Measurements from ENCODE around the gene HYDIN.
"Not testable (repeated sequence)": the region's sequence is repeated elsewhere in the genome, so short reads cannot be mapped to it uniquely, and the experiment has no call there.

The HYDIN gene

GRCh38 chr16:71083573-71083972 is 146.9 kb downstream of the HYDIN start:
- DNase-seq: not testable (repeated sequence)

DNA sequence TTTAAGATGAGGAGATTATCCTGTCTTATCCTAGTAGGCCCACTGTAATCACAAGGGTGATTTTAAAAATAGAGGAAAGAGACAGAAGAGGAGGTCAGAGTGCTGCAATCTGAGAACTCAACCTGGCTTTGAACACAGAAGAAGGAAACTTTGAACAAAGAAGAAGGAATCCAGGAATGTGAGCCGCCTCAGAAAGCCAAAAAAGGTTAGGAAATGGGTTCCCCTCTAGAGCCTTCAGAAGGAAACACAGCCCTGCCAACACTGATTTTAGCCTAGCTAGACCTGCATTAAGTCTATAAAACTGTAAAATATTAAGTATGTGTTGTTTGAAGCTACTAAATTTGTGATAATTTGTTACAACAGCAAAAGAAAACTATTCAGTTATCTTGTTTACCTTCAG is 149.7 kb downstream of the HYDIN start:
- not testable (repeated sequence) for DNase-seq

DNA sequence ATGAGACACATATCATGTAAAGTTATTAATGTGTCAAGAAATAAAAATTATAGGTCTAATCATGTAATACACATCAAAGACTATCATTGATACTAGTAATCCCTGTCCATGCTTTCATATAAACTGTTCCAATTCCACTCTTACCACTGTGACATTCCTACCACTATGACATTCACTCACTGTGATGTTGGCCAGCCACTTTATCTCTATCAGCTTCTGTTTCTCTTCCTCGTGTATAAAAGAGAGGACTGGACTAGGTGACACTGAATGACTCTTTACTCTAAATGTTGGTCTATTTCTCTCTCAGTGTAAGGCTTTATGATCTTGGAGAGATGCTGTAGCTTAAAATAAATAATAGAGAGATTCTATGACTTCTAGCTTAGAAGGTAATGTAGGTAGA is 150.3 kb downstream of the HYDIN start:
- DNase-seq: not testable (repeated sequence)

DNA sequence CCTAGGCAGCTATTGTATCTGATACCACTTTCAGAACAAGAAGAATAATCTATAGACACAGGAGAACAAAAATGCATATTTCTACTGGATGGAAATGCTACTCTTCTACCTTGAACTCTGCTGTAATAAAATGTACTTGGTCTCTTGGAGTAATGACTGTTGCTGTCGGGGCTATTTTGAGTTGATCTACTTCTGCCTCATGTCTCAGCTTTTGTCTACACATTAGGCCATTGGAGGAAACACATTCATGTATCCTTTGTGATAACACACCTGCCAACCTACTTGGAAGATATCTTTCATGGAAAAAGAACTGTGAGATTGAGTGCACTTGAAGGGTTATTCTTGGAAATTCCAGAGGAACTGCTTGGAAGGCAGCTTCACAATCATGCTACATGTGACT is 159.9 kb downstream of the HYDIN start:
- DNase-seq: not testable (repeated sequence)

DNA sequence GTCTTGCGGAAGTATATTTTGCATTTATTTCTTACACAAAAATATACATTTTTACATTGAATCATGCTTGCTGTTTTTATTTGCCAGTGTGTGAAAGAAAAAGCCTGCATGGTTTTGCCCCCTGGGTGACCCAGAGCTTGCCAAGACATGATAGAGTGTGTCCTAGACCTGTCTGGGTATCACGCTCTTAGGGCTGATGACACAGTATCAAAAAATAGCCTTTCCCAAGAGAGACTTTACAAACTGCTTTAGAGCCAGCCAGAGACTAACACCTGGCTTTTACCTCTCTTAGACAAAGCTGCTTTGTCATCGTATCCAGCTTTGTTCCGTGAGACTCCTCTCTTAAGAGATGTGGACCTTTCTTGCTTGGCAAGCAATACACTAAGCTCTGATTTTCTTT is 160.7 kb downstream of the HYDIN start:
- DNase-seq: not testable (repeated sequence)

DNA sequence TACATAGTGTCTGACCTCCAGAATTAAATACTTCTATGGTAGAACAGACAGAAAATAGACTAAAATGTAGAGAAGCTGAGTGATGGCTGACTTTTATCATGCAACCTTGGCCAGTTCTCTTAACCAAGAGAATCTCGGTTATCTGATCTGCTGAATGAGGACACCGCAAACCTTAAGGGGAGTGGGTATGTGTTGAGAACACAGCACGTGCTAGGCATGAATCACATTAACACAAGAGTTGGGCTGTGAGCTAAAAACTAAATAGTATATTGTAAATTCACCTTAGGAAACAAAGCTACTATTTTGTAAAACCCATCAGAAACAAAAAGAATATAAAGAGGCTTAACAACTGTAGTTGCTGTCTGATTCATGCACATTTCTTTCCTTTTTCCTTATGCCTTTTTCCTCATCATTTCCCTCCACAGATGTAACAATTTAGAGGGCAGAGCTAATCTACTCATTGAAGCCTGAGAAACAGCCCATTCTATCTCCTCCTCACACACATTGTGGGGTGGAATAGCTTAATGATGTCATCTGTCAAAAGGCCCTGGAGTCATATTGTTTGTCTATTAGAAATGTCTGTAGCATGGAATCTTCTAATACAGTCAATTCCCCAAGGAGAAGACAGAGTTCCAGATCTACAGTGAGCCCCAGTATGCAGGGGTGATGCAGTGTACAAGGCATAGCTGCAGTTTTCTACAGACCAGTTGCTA is 176.5 kb downstream of the HYDIN start:
- not testable (repeated sequence) for DNase-seq

DNA sequence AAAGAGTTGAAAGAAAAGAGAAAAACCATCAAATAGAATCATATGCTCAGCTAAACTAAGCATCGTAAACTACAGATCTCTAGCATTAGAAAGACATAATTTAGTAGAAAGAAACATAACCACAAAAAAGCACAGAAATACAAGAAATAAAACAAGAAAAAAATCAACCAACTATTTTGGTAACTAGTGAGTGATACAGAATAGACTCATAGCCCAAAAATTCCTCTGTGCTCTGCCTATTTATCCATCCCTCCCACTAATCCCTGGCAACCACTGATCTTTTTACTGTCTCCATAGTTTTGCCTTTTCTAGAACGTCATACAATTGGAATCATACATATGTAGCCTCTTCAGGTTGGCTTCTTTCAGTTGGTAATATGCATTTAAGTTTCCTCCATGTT is 180.2 kb downstream of the HYDIN start:
- DNase-seq: not testable (repeated sequence)

- not testable (repeated sequence) for DNase-seq
These were observed 191.0 kb downstream of the HYDIN start for GRCh38 chr16:71039368-71040111.

DNA sequence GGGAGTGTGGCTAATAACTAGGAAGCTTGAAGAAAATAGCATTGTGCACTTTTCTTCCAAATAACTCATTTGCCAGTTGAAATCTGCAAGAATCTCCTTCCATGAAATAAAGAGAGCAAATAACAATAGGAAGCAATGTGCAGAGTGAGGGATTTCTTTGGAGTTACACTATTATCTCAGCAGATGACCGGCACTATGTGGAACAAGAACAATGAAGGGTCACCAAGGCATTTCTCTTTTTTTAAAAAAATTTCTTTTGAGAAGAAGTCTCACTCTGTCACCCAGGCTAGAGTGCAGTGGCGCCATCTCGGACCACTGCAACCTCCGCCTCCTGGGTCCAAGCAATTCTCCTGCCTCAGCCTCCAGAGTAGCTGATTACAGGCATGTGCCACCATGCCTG is 192.1 kb downstream of the HYDIN start:
- not testable (repeated sequence) for DNase-seq

- DNase-seq: not testable (repeated sequence)
These were observed 192.5 kb downstream of the HYDIN start for GRCh38 chr16:71037987-71038386.

DNA sequence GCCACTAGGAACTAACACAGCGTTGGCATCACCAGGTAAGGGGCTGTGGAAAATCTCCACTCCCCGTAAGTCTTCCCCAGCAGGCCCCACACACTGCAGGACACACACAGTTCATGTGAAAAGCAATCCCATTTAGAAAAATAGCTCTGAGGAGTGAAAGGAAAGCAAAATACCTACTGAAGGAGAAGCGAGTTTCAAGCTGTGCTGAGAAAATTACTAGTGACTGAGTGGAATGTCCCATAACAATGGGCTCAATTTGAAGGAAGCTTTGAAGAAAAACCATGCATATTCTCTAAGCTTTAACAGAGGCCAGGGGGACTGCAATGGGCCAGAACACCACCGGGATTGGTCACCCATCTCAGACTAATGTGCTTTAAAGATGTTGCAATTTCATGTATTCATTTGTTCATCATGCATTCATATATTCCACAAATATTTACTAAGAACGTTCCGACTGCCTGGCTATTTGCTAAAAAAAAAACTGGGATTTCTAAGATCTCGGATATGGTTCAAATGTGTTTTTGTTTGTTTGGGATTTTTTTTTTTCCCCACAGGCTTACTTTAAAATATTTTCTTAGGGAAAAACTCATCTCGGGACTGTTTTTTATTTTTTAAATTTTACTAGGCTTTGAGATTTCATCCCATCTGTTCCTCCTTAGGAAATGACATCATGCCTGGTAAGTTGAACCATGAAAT is 202.3 kb downstream of the HYDIN start:
- DNase-seq: not testable (repeated sequence)

DNA sequence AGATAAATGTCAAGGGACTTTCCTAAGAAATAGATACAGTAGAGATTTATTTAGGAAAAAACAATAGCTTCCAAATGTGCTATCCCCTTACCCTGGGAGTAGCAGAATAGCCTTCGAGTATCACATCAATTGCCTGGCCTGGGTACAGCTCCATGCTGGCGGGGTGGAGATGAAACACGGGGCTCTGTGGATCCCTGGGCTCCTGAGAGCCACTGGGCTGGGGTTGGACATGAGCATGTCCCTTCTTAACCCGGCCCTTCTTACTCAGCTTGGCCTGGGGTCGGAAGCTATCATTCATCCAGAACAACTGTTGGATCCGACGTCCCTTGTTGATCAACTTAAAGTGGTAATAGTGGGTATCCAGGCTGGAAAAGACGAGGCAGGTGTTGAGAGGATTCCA is 203.0 kb downstream of the HYDIN start:
- DNase-seq: not testable (repeated sequence)

GRCh38 chr16:71023851-71024439 is 206.6 kb downstream of the HYDIN start:
- DNase-seq: not testable (repeated sequence)

DNA sequence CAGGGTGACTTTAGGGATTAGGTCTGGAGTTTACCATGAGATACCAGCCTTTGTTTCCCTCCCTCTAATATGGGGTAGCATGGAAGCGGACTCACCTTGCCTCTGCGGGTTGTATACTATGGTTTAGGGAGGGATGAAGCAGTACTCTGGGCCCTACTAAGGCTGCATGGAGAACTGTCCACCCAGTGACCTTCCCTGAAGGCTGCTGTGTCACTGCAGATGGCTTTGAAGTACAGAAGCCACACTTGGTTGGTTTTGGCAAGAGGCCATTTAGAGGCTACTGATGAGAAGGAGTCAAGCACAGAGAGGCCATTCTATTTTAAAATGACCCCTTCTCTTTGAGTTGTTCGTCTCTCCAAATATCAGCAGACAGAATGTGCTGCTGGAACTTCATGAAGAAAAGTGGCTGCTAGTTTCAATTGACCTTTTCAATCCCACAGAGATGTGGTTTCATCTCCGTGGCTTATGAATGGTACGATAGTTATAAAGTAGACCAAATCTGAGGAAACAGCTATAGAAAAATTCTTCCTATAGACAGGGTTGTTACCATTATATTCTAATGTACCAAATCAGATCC is 208.5 kb downstream of the HYDIN start:
- not testable (repeated sequence) for DNase-seq

DNA sequence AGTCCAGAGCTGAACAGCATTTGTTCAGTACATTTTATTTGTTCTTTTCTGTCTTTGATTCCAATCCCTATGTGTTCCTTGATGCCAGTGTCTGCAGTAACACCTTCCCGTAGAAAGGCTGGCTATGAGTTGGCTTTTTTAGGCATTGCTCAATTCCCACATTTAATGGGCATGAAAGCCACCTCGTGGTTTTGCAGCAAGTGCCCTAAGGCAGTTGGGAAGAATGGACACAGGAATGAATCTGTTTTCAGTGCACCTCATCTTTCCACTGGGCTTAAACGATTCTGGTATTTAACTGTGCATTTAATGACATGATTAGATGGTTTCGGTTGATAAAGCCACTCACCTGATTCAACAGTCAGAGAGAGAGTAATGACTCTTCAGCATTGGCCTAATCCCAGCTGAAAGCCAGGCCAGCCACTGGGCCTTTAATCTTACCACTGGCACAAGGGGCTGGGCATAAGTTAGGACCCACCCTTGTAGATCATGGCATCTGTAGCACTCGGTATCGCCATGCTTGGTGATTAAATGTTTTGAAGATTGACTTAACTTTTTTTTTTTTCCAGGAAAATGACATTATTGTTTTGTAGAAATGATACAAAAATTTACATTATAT is 211.3 kb downstream of the HYDIN start:
- not testable (repeated sequence) for DNase-seq

- DNase-seq: not testable (repeated sequence)
These were observed 215.1 kb downstream of the HYDIN start for GRCh38 chr16:71015419-71015818.

DNA sequence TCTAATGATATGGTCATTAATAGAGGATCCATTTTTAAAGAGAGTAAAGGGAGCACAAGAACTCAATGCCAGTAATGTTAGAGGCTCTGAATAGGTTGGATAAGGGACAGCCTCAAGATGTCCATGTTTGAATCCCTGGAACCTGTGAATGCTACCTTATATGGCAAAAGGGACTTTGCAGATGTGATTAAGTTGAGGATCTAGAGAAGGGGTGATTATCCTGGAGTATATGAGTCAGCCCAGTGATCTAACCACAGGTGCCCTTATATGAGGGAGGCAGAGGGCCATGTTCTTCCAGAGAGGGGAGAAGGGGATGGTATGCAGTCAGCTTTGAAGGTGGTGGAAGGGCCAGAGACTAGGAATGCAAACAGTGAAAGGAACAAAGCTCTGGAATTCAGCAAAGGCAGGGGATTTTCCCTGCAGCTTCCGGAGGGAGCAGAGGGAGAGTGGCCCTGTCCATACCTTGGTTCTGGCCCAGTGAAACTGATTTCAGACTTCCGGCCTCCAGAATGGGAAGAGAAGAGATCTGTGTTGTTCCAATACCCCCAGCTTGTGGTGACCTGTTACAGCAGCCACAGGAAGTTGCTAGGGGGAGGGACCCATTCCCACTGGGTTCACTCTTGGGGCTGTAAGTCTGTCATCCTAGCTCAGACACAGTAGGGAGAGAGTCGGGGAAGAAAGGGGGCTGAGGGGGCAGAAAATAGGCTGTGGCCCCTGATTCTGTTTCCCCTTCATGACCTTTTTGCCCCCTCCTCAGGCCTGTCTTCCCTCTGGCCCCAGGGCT is 220.9 kb downstream of the HYDIN start:
- DNase-seq: not testable (repeated sequence)

DNA sequence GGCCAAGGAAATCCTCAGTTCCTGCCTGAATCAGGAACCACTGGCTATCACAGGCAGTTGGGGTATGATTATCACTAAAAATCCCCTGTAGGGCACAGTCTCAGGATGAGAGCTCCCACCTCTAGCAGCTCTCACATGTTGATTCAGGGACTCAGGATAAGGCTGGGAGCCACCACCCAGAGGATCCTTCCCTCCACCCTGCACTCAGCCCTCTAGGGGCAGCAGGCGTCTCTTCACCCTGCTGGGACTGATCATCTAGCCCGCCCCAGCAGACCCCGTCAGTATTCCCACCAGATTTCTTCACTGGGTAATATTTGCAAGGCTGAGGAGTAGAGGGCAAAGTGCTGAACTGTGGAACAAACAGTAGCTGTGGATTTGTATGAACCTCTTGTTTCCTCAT is 224.0 kb downstream of the HYDIN start:
- DNase-seq: not testable (repeated sequence)

- DNase-seq: not testable (repeated sequence)
These were observed 230.8 kb downstream of the HYDIN start for GRCh38 chr16:70999735-71000134.

- not testable (repeated sequence) for DNase-seq
These were observed 234.7 kb downstream of the HYDIN start for GRCh38 chr16:70995799-70996198.

- DNase-seq: not testable (repeated sequence)
These were observed 238.0 kb downstream of the HYDIN start for GRCh38 chr16:70992511-70992910.

All from NCI-H510A (cell line).